WTC11 (cell line): ENCODE data around the gene ARHGAP18. TPM values are rescaled to one million over a fixed set of nuclear protein-coding genes. Genes with fewer than 3 reads are reported as not detected.

Experiments
- ATAC-seq: fragments of 200-7000 bp; cut with Tn5 transposase; 2 replicates; pipeline ENCODE4 v1.10.0; 2021; ENCODE audit warnings: mild to moderate bottlenecking, moderate library complexity
- CTCF ChIA-PET: fragments of 300-600 bp; sonication (Branson Sonifier 250); formaldehyde crosslinking; loops from one replicate; lab custom pipeline; 2021; ENCODE audit warnings: antibody characterized with exemption; lab: Charles Lee
- POLR2A ChIA-PET: fragments of 350-600 bp; sonication (Branson Sonifier 250); formaldehyde crosslinking; loops from one replicate; lab custom pipeline; 2021; ENCODE audit warnings: antibody characterized with exemption; lab: Charles Lee
- DNase-seq: peaks from one replicate; pipeline ENCODE4 v3.0.0; 2021; ENCODE audit warnings: low spot score
- H3K27ac Mint-ChIP-seq: 2 replicates; pipeline ENCODE4 v1.8.0; 2021; ENCODE audit warnings: mixed read lengths
- H3K27me3 Mint-ChIP-seq: 2 replicates; pipeline ENCODE4 v1.8.0; 2021; ENCODE audit warnings: low read depth, mild to moderate bottlenecking, moderate library complexity, mixed read lengths
- H3K36me3 Mint-ChIP-seq: 2 replicates; pipeline ENCODE4 v1.8.0; 2021; ENCODE audit warnings: mixed read lengths
- H3K4me1 Mint-ChIP-seq: 2 replicates; pipeline ENCODE4 v1.8.0; 2022; ENCODE audit warnings: mixed read lengths
- H3K4me3 Mint-ChIP-seq: 2 replicates; pipeline ENCODE4 v1.8.0; 2021; ENCODE audit warnings: mild to moderate bottlenecking, moderate library complexity, mixed read lengths
- H3K9me3 Mint-ChIP-seq: 2 replicates; pipeline ENCODE4 v1.8.0; 2021; ENCODE audit warnings: mixed read lengths
- ATF3 ChIP-seq: sonication (generic); formaldehyde crosslinking; conservative IDR thresholded peaks from 2 replicates; pipeline ENCODE4 v1.8.1; 2022; ENCODE audit warnings: mild to moderate bottlenecking, missing genetic modification reagents
- ESRRA ChIP-seq: sonication (generic); formaldehyde crosslinking; IDR thresholded peaks from 2 replicates; pipeline ENCODE4 v1.8.1; 2022; ENCODE audit warnings: mild to moderate bottlenecking, missing genetic modification reagents, borderline replicate concordance
- GABPB1 ChIP-seq: sonication (generic); formaldehyde crosslinking; IDR thresholded peaks from 2 replicates; pipeline ENCODE4 v1.8.1; 2023; ENCODE audit warnings: mild to moderate bottlenecking, missing genetic modification reagents
- GRHL2 ChIP-seq: fragments of 250-450 bp; sonication (Bioruptor Pico); IDR thresholded peaks from 2 replicates; pipeline ENCODE4 v1.8.0; 2022; ENCODE audit warnings: mild to moderate bottlenecking, moderate library complexity; ENCODE audit not compliant: insufficient replicate concordance, severe bottlenecking
- JUN ChIP-seq: sonication (generic); formaldehyde crosslinking; IDR thresholded peaks from 2 replicates; pipeline ENCODE4 v1.8.0; 2023; ENCODE audit warnings: mild to moderate bottlenecking, missing genetic modification reagents
- MXD4 ChIP-seq: fragments of 250-450 bp; sonication (Bioruptor Pico); IDR thresholded peaks from 2 replicates; pipeline ENCODE4 v1.8.0; 2021; ENCODE audit warnings: mild to moderate bottlenecking, moderate library complexity, borderline replicate concordance
- NFATC4 ChIP-seq: fragments of 250-450 bp; sonication (Bioruptor Pico); IDR thresholded peaks from 2 replicates; pipeline ENCODE4 v1.9.0; 2021; ENCODE audit warnings: mild to moderate bottlenecking
- NFE2L1 ChIP-seq: sonication (generic); formaldehyde crosslinking; IDR thresholded peaks from 2 replicates; pipeline ENCODE4 v1.8.1; 2023; ENCODE audit warnings: missing genetic modification reagents
- OVOL2 ChIP-seq: fragments of 250-450 bp; sonication (Bioruptor Pico); IDR thresholded peaks from 2 replicates; pipeline ENCODE4 v1.9.0; 2021; ENCODE audit warnings: mild to moderate bottlenecking, borderline replicate concordance
- RELA ChIP-seq: sonication (generic); formaldehyde crosslinking; IDR thresholded peaks from 2 replicates; pipeline ENCODE4 v1.8.1; 2022; ENCODE audit warnings: missing genetic modification reagents, mild to moderate bottlenecking, borderline replicate concordance
- ZMAT4 ChIP-seq: fragments of 250-450 bp; sonication (Bioruptor Pico); IDR thresholded peaks from 2 replicates; pipeline ENCODE4 v1.9.0; 2021; ENCODE audit warnings: mild to moderate bottlenecking
- ZNF232 ChIP-seq: sonication (generic); formaldehyde crosslinking; IDR thresholded peaks from 2 replicates; pipeline ENCODE4 v1.8.0; 2022; ENCODE audit warnings: mild to moderate bottlenecking, missing genetic modification reagents
- ZNF263 ChIP-seq: sonication (generic); formaldehyde crosslinking; IDR thresholded peaks from 2 replicates; pipeline ENCODE4 v1.8.1; 2022; ENCODE audit warnings: low read depth, mild to moderate bottlenecking, moderate library complexity, missing genetic modification reagents
- ZNF396 ChIP-seq: fragments of 250-450 bp; sonication (Bioruptor Pico); IDR thresholded peaks from 2 replicates; pipeline ENCODE4 v1.8.0; 2021; ENCODE audit warnings: mild to moderate bottlenecking, moderate library complexity, borderline replicate concordance
- total RNA-seq: library from RNA; stranded (reverse); gene quantifications from 3 replicates; pipeline ENCODE4 v1.2.3, GENCODE V29; 2021
- TF ChIP-seq, protein P1 (sequence below): sonication (generic); formaldehyde crosslinking; IDR thresholded peaks from 2 replicates; pipeline ENCODE4 v1.8.0; 2022; ENCODE audit warnings: mild to moderate bottlenecking, missing genetic modification reagents
- TF ChIP-seq, protein P2 (sequence below): sonication (generic); formaldehyde crosslinking; IDR thresholded peaks from 2 replicates; pipeline ENCODE4 v1.8.1; 2023; ENCODE audit warnings: mild to moderate bottlenecking, moderate library complexity, missing genetic modification reagents
- TF ChIP-seq, protein P3 (sequence below): sonication (generic); formaldehyde crosslinking; IDR thresholded peaks from 2 replicates; pipeline ENCODE4 v1.8.1; 2022; ENCODE audit warnings: low read depth, missing genetic modification reagents, borderline replicate concordance
- TF ChIP-seq, protein P4 (sequence below): sonication (generic); formaldehyde crosslinking; IDR thresholded peaks from 2 replicates; pipeline ENCODE4 v1.8.0; 2022; ENCODE audit warnings: mild to moderate bottlenecking, missing genetic modification reagents
- TF ChIP-seq, protein P5 (sequence below): sonication (generic); formaldehyde crosslinking; IDR thresholded peaks from 2 replicates; pipeline ENCODE4 v1.8.0; 2022; ENCODE audit warnings: mild to moderate bottlenecking, missing genetic modification reagents
- TF ChIP-seq, protein P6 (sequence below): sonication (generic); formaldehyde crosslinking; conservative IDR thresholded peaks from 2 replicates; pipeline ENCODE4 v1.8.1; 2023; ENCODE audit warnings: mild to moderate bottlenecking, low read depth, missing genetic modification reagents, moderate library complexity

Gene ARHGAP18
- total RNA-seq, 1 experiment from 2014 or later: 4.6 TPM

DNA sequence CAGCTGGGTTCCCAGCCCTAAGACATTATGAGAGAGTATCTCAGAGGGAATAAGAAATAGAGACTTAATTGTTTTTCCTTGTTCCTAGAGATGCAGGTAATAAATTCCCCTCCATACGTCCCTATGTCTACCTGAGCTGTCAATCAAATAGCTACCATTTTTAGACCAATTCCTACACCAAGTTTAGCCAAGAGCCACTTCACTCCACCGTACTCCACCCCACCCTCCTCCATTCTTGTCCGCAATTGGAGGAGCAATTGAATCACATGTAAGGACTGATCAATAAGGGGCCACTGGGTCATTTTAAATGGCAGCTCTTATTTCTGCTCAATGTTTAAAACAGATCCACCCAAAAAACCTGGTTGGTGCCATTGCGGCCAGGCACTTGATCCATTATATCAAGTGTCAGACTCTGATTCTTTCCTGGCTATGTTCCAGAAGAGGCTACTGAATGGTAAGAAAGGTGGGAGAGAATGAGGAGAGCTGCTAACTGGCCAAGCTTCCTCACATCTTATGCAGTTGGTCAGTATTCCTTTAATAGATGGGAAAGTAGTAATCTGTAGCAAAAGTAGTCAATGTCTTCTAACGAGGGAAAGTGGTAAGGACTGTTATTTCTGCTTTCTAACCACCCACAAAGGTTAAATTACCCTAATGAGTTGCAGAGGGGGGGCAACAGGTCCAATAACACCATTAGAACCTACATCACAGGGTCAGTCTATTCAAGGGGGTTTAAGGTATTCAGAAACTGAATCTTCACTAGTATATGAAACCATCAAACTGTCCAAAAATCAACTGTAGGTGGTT, 34.1 kb downstream of the ARHGAP18 start:
- H3K27ac Mint-ChIP-seq: no peak overlapping the region
- no peaks in the 10 kb centered on the region for H3K9me3 Mint-ChIP-seq
- no peak for ATAC-seq
- TF ChIP-seq ZNF232 (no peak), OVOL2 (CRISPR knock-in tag) (no peak), MXD4 (CRISPR knock-in tag) (no peak), JUN (no peak), ATF3 (CRISPR knock-in tag) (no peak), GRHL2 (CRISPR knock-in tag) (no peak), ZNF263 (CRISPR knock-in tag) (no peak), ESRRA (CRISPR knock-in tag) (no peak), ZNF396 (CRISPR knock-in tag) (no peak), RELA (no peak), ZMAT4 (CRISPR knock-in tag) (no peak), GABPB1 (no peak), NFE2L1 (no peak), NFATC4 (no peak)
- TF ChIP-seq, protein P1, sequence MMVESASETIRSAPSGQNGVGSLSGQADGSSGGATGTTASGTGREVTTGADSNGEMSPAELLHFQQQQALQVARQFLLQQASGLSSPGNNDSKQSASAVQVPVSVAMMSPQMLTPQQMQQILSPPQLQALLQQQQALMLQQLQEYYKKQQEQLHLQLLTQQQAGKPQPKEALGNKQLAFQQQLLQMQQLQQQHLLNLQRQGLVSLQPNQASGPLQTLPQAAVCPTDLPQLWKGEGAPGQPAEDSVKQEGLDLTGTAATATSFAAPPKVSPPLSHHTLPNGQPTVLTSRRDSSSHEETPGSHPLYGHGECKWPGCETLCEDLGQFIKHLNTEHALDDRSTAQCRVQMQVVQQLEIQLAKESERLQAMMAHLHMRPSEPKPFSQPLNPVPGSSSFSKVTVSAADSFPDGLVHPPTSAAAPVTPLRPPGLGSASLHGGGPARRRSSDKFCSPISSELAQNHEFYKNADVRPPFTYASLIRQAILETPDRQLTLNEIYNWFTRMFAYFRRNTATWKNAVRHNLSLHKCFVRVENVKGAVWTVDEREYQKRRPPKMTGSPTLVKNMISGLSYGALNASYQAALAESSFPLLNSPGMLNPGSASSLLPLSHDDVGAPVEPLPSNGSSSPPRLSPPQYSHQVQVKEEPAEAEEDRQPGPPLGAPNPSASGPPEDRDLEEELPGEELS (CRISPR knock-in tag): no peak
- TF ChIP-seq, protein P2, sequence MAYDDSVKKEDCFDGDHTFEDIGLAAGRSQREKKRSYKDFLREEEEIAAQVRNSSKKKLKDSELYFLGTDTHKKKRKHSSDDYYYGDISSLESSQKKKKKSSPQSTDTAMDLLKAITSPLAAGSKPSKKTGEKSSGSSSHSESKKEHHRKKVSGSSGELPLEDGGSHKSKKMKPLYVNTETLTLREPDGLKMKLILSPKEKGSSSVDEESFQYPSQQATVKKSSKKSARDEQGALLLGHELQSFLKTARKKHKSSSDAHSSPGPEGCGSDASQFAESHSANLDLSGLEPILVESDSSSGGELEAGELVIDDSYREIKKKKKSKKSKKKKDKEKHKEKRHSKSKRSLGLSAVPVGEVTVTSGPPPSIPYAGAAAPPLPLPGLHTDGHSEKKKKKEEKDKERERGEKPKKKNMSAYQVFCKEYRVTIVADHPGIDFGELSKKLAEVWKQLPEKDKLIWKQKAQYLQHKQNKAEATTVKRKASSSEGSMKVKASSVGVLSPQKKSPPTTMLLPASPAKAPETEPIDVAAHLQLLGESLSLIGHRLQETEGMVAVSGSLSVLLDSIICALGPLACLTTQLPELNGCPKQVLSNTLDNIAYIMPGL (CRISPR knock-in tag): no peak
- TF ChIP-seq, protein P3, sequence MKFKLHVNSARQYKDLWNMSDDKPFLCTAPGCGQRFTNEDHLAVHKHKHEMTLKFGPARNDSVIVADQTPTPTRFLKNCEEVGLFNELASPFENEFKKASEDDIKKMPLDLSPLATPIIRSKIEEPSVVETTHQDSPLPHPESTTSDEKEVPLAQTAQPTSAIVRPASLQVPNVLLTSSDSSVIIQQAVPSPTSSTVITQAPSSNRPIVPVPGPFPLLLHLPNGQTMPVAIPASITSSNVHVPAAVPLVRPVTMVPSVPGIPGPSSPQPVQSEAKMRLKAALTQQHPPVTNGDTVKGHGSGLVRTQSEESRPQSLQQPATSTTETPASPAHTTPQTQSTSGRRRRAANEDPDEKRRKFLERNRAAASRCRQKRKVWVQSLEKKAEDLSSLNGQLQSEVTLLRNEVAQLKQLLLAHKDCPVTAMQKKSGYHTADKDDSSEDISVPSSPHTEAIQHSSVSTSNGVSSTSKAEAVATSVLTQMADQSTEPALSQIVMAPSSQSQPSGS: no peak
- TF ChIP-seq, protein P4, sequence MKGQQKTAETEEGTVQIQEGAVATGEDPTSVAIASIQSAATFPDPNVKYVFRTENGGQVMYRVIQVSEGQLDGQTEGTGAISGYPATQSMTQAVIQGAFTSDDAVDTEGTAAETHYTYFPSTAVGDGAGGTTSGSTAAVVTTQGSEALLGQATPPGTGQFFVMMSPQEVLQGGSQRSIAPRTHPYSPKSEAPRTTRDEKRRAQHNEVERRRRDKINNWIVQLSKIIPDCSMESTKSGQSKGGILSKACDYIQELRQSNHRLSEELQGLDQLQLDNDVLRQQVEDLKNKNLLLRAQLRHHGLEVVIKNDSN (CRISPR knock-in tag): no peak
- TF ChIP-seq, protein P5, sequence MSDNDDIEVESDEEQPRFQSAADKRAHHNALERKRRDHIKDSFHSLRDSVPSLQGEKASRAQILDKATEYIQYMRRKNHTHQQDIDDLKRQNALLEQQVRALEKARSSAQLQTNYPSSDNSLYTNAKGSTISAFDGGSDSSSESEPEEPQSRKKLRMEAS: no peak
- TF ChIP-seq, protein P6, sequence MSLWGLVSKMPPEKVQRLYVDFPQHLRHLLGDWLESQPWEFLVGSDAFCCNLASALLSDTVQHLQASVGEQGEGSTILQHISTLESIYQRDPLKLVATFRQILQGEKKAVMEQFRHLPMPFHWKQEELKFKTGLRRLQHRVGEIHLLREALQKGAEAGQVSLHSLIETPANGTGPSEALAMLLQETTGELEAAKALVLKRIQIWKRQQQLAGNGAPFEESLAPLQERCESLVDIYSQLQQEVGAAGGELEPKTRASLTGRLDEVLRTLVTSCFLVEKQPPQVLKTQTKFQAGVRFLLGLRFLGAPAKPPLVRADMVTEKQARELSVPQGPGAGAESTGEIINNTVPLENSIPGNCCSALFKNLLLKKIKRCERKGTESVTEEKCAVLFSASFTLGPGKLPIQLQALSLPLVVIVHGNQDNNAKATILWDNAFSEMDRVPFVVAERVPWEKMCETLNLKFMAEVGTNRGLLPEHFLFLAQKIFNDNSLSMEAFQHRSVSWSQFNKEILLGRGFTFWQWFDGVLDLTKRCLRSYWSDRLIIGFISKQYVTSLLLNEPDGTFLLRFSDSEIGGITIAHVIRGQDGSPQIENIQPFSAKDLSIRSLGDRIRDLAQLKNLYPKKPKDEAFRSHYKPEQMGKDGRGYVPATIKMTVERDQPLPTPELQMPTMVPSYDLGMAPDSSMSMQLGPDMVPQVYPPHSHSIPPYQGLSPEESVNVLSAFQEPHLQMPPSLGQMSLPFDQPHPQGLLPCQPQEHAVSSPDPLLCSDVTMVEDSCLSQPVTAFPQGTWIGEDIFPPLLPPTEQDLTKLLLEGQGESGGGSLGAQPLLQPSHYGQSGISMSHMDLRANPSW (CRISPR knock-in tag): no peak
- H3K36me3 Mint-ChIP-seq: no peaks in the 10 kb centered on the region
- H3K27me3 Mint-ChIP-seq: no peaks in the 10 kb centered on the region
- H3K4me3 Mint-ChIP-seq: no peak overlapping the region
- peaks cover 20% of the 10 kb centered on the region for H3K4me1 Mint-ChIP-seq
- ChIA-PET CTCF (interaction anchor here (1.0 kb wide), 1 partner anchor 99 kb away, joined by 3 read pairs; no protein-coding TSS in a partner anchor), POLR2A (no interaction called here)
- DNase-seq: no peak
